GM12878 (cell line): ENCODE measurements around the gene MAN1A1. TPM values are rescaled to one million over a fixed set of nuclear protein-coding genes. Genes with fewer than 3 reads are reported as not detected.

Source experiments
- ATAC-seq: fragments of 200-7000 bp; cut with Tn5 transposase; 3 replicates; pipeline ENCODE4 v1.9.1; 2020; ENCODE audit warnings: mild to moderate bottlenecking, moderate library complexity
- BruUV-seq: library from RNA; stranded (reverse); fragments of 400-500 nt; replicated peaks from 2 replicates; lab custom pipeline; 2021; lab: Mats Ljungman, UMichigan
- CTCF ChIA-PET: fragments of 300-600 bp; sonication (Branson Sonifier 250); formaldehyde crosslinking; extraction: SDS; loops from one replicate; lab custom pipeline; 2021; ENCODE audit warnings: inconsistent platforms; lab: Yijun Ruan, JAX
- POLR2A ChIA-PET: fragments of 350-600 bp; formaldehyde crosslinking; extraction: SDS; loops from one replicate; lab custom pipeline; 2021; ENCODE audit warnings: inconsistent platforms; lab: Charles Lee
- RAD21 ChIA-PET: fragments of 300-600 bp; sonication (Branson Sonifier 250); formaldehyde crosslinking; loops from one replicate; lab custom pipeline; 2023; ENCODE audit warnings: antibody characterized with exemption; ENCODE audit not compliant: unreplicated experiment; lab: Charles Lee
- SMC1A ChIA-PET: fragments of 300-600 bp; sonication (Branson Sonifier 250); formaldehyde crosslinking; loops from one replicate; lab custom pipeline; 2023; ENCODE audit not compliant: unreplicated experiment, uncharacterized antibody; lab: Charles Lee
- DNase-seq: peaks from one replicate; pipeline ENCODE4 v3.0.0-alpha.2; 2011; ENCODE audit warnings: low read depth, low spot score
- FAIRE-seq: peaks from 3 replicates; lab custom pipeline; 2011; peaks lifted over from hg19 to GRCh38; lab: Jason Lieb, UNC
- H2AFZ ChIP-seq: 2 replicates; pipeline ENCODE4 v1.6.0; 2011; ENCODE audit warnings: low read depth, low read length, control low read depth; ENCODE audit not compliant: control insufficient read depth
- H3K27ac ChIP-seq: 2 replicates; pipeline ENCODE4 v1.5.1; 2011; ENCODE audit warnings: control low read depth; ENCODE audit not compliant: control insufficient read depth, insufficient read depth
- H3K27me3 ChIP-seq, 2 experiments: replicated peaks in 1 of 2; 2 replicates each; pipeline versions ENCODE4 v1.6.0 to v1.6.1; 2011; ENCODE audit warnings: low read length in 1 of 2; ENCODE audit not compliant: control insufficient read depth in 2 of 2, insufficient read depth in 2 of 2
- H3K36me3 ChIP-seq, 2 experiments: 2 replicates each; pipeline ENCODE4 v1.5.1; 2011; ENCODE audit warnings: low read length in 1 of 2; ENCODE audit not compliant: control insufficient read depth in 2 of 2, insufficient read depth in 2 of 2
- H3K4me1 ChIP-seq: 2 replicates; pipeline ENCODE4 v1.6.1; 2011; ENCODE audit warnings: mild to moderate bottlenecking, low read length, moderate library complexity, mixed read lengths; ENCODE audit not compliant: control insufficient read depth, insufficient read depth
- H3K4me2 ChIP-seq: 2 replicates; pipeline ENCODE4 v1.6.0; 2011; ENCODE audit warnings: control low read depth; ENCODE audit not compliant: control insufficient read depth, insufficient read depth
- H3K4me3 ChIP-seq: fragments of 200-600 bp; sonication (generic); 2 replicates; pipeline ENCODE4 v1.5.1; 2016
- H3K79me2 ChIP-seq: 2 replicates; pipeline ENCODE4 v1.6.0; 2011; ENCODE audit warnings: low read length; ENCODE audit not compliant: control insufficient read depth, insufficient read depth
- H3K9ac ChIP-seq: 2 replicates; pipeline ENCODE4 v1.8.0; 2011; ENCODE audit warnings: low read length, control low read depth, mixed read lengths; ENCODE audit not compliant: control insufficient read depth, insufficient read depth
- H3K9me3 ChIP-seq: replicated peaks from 3 replicates; pipeline ENCODE4 v1.5.1; 2011; ENCODE audit warnings: mild to moderate bottlenecking, low read length; ENCODE audit not compliant: control insufficient read depth, insufficient read depth
- H4K20me1 ChIP-seq: 2 replicates; pipeline ENCODE4 v1.6.0; 2011; ENCODE audit not compliant: control insufficient read depth, insufficient read depth
- BACH1 ChIP-seq: fragments of 450-650 bp; IDR thresholded peaks from 2 replicates; pipeline ENCODE4 v1.6.1; 2017; ENCODE audit warnings: mild to moderate bottlenecking, borderline replicate concordance
- FOS ChIP-seq: IDR thresholded peaks from 3 replicates; pipeline ENCODE4 v1.6.1; 2011; ENCODE audit warnings: borderline replicate concordance; ENCODE audit not compliant: insufficient read length; ENCODE audit errors: extremely low read depth
- GATAD2B ChIP-seq: fragments of 450-650 bp; conservative IDR thresholded peaks from 2 replicates; pipeline ENCODE4 v1.6.1; 2017; ENCODE audit warnings: low read depth, mild to moderate bottlenecking, moderate library complexity
- KDM1A ChIP-seq: fragments of 200-600 bp; sonication (generic); IDR thresholded peaks from 2 replicates; pipeline ENCODE4 v1.6.1; 2016; ENCODE audit warnings: borderline replicate concordance
- MTA2 ChIP-seq: fragments of 450-650 bp; IDR thresholded peaks from 2 replicates; pipeline ENCODE4 v1.6.1; 2016; ENCODE audit warnings: low read depth, mild to moderate bottlenecking, moderate library complexity
- POLR2AphosphoS5 ChIP-seq: IDR thresholded peaks from 2 replicates; pipeline ENCODE4 v1.6.1; 2011; ENCODE audit warnings: mild to moderate bottlenecking, low read length, inconsistent platforms
- SMAD1 ChIP-seq: fragments of 450-650 bp; IDR thresholded peaks from 2 replicates; pipeline ENCODE4 v1.6.1; 2018; ENCODE audit warnings: mild to moderate bottlenecking, low read depth; ENCODE audit not compliant: partially characterized antibody
- ZNF24 ChIP-seq: fragments of 450-650 bp; IDR thresholded peaks from 2 replicates; pipeline ENCODE4 v1.6.1; 2017; ENCODE audit warnings: antibody characterized with exemption, mild to moderate bottlenecking
- WGBS: methylation state at CpG from one replicate; pipeline ENCODE4 v1.1.6; 2016; ENCODE audit warnings: low lambda C conversion rate; ENCODE audit not compliant: insufficient replicate concordance, insufficient coverage; ENCODE audit errors: missing lambda C conversion rate; 5-methylcytosine and 5-hydroxymethylcytosine counted together
- in situ Hi-C: fragments of 300-500 bp; cut with MboI; formaldehyde crosslinking; loops from 9 replicates; pipeline ENCODE4 v1.14.3; 2018; ENCODE audit warnings: mixed read lengths
- intact Hi-C: fragments of 100-400 bp; cut with micrococcal nuclease; formaldehyde crosslinking; loops from one replicate; pipeline ENCODE4 v1.14.2; 2022; ENCODE audit not compliant: unreplicated experiment
- polyA plus RNA-seq, 11 experiments: library from polyadenylated mRNA; depleted of rRNA in 4 of 11; unstranded in 6 of 11; stranded (reverse) in 5 of 11; fragments of >200 nt; fragmentation: Nextera tagmentation in 4 of 11; fragmentation: Illumina TruSeq in 1 of 11; extraction: Ambion mirVana in 4 of 11; extraction: Trizol in 1 of 11; gene quantifications; 1 replicate in 1 of 11; 2 replicates in 10 of 11; pipeline versions ENCODE4 v1.2.1 to v1.2.3, GENCODE V29; 2011 to 2016; ENCODE audit warnings: inconsistent platforms in 2 of 11, missing spikeins in 2 of 11, low read depth in 1 of 11
- total RNA-seq, 4 experiments: library from RNA; depleted of rRNA in 3 of 4; stranded (reverse); fragments of >200 nt in 3 of 4; fragmentation: Illumina TruSeq in 1 of 4; extraction: Trizol in 1 of 4; gene quantifications; 2 replicates each; pipeline versions ENCODE4 v1.2.1 to v1.2.3, GENCODE V29; 2013 to 2021
- TF ChIP-seq, protein P1 (sequence below): fragments of 450-650 bp; IDR thresholded peaks from 2 replicates; pipeline ENCODE4 v1.6.1; 2016; ENCODE audit warnings: mild to moderate bottlenecking
- TF ChIP-seq, protein P2 (sequence below): IDR thresholded peaks from 2 replicates; pipeline ENCODE4 v1.6.1; 2011; ENCODE audit warnings: borderline replicate concordance, low read depth, mild to moderate bottlenecking, moderate library complexity, mixed read lengths, low read length; ENCODE audit not compliant: insufficient read depth; ENCODE audit errors: extremely low read length

MAN1A1 gene
- total and polyA plus RNA-seq, 10 of the 15 experiments (the other 5 are each of a cell fraction or from before 2014, with no cell fraction given): 5.4 to 28.1 (median 19.5) TPM

DNA sequence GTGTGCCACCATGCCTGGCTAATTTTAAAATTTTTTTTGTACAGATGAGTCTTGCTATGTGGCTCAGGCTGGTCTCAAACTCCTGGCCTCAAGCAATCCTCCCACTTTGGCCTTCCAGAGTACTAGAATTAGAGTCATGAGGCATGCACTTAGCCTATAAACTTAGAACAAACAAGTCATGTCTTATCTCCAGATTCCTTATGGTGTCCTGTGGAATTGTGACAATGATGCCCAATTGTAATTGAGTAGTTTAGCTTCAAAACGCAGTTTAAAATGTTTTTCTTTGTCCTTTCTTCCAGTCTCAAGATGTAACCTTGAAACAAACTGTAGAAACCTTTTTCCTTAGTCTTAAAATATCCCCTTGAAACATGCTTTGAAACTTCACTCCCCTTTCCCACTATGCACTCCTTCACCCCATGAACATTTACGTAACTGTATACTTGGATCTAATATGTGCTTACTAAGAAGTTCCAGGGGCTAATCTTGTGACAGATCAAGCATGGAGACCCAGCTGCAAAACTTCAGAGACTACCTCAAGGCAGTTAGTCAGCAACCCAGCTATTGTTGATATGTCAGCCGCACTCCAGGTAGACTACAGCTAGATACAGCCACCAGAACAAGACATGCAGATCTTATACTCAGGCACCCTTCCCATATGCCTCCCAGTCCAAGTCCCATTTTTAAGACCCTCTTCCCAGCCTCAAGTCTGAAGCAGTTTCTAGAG is 46.2 kb downstream of the MAN1A1 start:
- Histone ChIP-seq H3K4me3 (no peak overlapping the region), H3K4me2 (no peak overlapping the region), H3K4me1 (no peaks in the 10 kb centered on the region), H2AFZ (no peak overlapping the region), H3K9ac (no peak overlapping the region), H3K27me3 (no peaks in the 10 kb centered on the region), H4K20me1 (no peaks in the 10 kb centered on the region), H3K79me2 (no peaks in the 10 kb centered on the region), H3K36me3 (peaks cover 2 to 3% of the 10 kb centered on the region in 2 experiments; a peak in 2 of 4 replicates), H3K27ac (no peak overlapping the region), H3K9me3 (no peaks in the 10 kb centered on the region; the same call in 2 of the 3 replicates)
- FAIRE-seq: no peak
- RAD21 ChIA-PET: interaction anchor here (3.5 to 14.2 kb wide), 2 partner anchors 10 to 37 kb away, joined by 15 to 414 read pairs; no protein-coding TSS in a partner anchor
- SMC1A ChIA-PET: interaction anchor here (1.0 to 2.4 kb wide), 5 partner anchors 11 to 151 kb away, joined by 3 to 18 read pairs (median 5); no protein-coding TSS in a partner anchor
- DNase-seq: no peak
- BruUV-seq: no TSS peak
- in situ Hi-C loops (no loop called here), intact Hi-C loops (no loop called here)
- ATAC-seq: no peak
- CTCF ChIA-PET: interaction anchor here (0.6 to 2.4 kb wide), 5 partner anchors 8 to 104 kb away, joined by 3 to 8 read pairs (median 6); no protein-coding TSS in a partner anchor
- POLR2A ChIA-PET: interaction anchor here (1.0 to 2.0 kb wide), 3 partner anchors 12 to 84 kb away, joined by 3 to 12 read pairs (median 5); no protein-coding TSS in a partner anchor
- WGBS: 98% methylated on average over 3 of the region's 3 CpGs
- TF ChIP-seq BACH1 (no peak), POLR2AphosphoS5 (no peak), FOS (no peak)

DNA sequence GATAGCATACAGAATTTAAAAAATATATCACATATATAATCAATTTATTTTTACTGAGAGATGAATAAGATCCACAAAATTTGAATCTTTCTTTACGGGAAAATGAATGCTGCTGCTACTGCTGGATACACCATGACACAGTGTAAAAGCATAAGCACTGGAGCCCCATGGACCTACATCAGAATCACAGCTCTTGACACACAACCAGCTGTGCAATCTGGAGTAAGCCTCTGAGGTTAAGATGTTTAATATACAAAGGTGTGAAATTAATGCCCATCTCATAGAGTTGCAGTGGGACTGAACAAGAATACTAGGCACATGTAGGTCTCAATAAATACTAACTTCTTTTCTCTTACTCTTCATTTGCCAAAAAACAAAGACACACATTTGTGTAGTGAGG is 48.1 kb downstream of the MAN1A1 start:
- DNase-seq: no peak
- BruUV-seq: no TSS peak
- ChIA-PET POLR2A (interaction anchor here (2.7 kb wide), 1 partner anchor 13 kb away, joined by 8 read pairs; no protein-coding TSS in a partner anchor), SMC1A (interaction anchor here (0.8 to 2.1 kb wide), 6 partner anchors 8 to 83 kb away, joined by 3 to 8 read pairs (median 3); no protein-coding TSS in a partner anchor), CTCF (interaction anchor here (0.9 kb wide), 1 partner anchor 10 kb away, joined by 3 read pairs; no protein-coding TSS in a partner anchor), RAD21 (no interaction called here)
- peaks cover 1 to 2% of the 10 kb centered on the region in 2 experiments; a peak in 3 of 4 replicates for H3K36me3 ChIP-seq
- H3K4me3 ChIP-seq: no peak overlapping the region
- no peak for ATAC-seq
- no peaks in the 10 kb centered on the region for H4K20me1 ChIP-seq
- no peaks in the 10 kb centered on the region for H3K27me3 ChIP-seq
- H2AFZ ChIP-seq: no peak overlapping the region
- no peaks in the 10 kb centered on the region for H3K4me1 ChIP-seq
- intact Hi-C loops (no loop called here), in situ Hi-C loops (no loop called here)
- 100% methylated on average over 1 of the region's 1 CpG for WGBS
- H3K9me3 ChIP-seq: no peaks in the 10 kb centered on the region; the same call in 2 of the 3 replicates
- no peak overlapping the region for H3K27ac ChIP-seq
- no peak for FAIRE-seq
- no peak overlapping the region for H3K4me2 ChIP-seq
- H3K9ac ChIP-seq: no peak overlapping the region
- H3K79me2 ChIP-seq: no peaks in the 10 kb centered on the region
- TF ChIP-seq MTA2 (no peak), ZNF24 (no peak), KDM1A (no peak), GATAD2B (no peak), SMAD1 (no peak)
- TF ChIP-seq, protein P1, sequence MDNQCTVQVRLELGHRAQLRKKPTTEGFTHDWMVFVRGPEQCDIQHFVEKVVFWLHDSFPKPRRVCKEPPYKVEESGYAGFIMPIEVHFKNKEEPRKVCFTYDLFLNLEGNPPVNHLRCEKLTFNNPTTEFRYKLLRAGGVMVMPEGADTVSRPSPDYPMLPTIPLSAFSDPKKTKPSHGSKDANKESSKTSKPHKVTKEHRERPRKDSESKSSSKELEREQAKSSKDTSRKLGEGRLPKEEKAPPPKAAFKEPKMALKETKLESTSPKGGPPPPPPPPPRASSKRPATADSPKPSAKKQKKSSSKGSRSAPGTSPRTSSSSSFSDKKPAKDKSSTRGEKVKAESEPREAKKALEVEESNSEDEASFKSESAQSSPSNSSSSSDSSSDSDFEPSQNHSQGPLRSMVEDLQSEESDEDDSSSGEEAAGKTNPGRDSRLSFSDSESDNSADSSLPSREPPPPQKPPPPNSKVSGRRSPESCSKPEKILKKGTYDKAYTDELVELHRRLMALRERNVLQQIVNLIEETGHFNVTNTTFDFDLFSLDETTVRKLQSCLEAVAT: no peak
- TF ChIP-seq, protein P2, sequence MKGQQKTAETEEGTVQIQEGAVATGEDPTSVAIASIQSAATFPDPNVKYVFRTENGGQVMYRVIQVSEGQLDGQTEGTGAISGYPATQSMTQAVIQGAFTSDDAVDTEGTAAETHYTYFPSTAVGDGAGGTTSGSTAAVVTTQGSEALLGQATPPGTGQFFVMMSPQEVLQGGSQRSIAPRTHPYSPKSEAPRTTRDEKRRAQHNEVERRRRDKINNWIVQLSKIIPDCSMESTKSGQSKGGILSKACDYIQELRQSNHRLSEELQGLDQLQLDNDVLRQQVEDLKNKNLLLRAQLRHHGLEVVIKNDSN: no peak
